ES-I3 (cell line): ENCODE data around the gene ACTL7B.
"Not testable (repeated sequence)": the region's sequence is repeated elsewhere in the genome, so short reads cannot be mapped to it uniquely, and the experiment has no call there.

ENCODE experiments used
- H3K36me3 ChIP-seq: 2 replicates; pipeline ENCODE4 v1.6.1; 2013; ENCODE audit warnings: mild to moderate bottlenecking, low read length, control low read depth, moderate library complexity; ENCODE audit not compliant: insufficient read depth
- H3K4me1 ChIP-seq: 2 replicates; pipeline ENCODE4 v1.6.1; 2013; ENCODE audit warnings: mild to moderate bottlenecking, control low read depth, low read length; ENCODE audit not compliant: insufficient read depth
- H3K9ac ChIP-seq: 2 replicates; pipeline ENCODE4 v1.6.1; 2013; ENCODE audit warnings: low read depth, mild to moderate bottlenecking, low read length, moderate library complexity
- H3K9me3 ChIP-seq: 2 replicates; pipeline ENCODE4 v1.6.1; 2013; ENCODE audit warnings: mild to moderate bottlenecking, low read length, moderate library complexity; ENCODE audit not compliant: control insufficient read depth, insufficient read depth

Gene ACTL7B

GRCh38 chr9:108860764-108861163 is 5.0 kb upstream of the ACTL7B start:
- Histone ChIP-seq H3K9me3 (no peaks in the 10 kb centered on the region), H3K36me3 (no peaks in the 10 kb centered on the region), H3K9ac (no peak overlapping the region)

GRCh38 chr9:108860354-108860753 is 4.6 kb upstream of the ACTL7B start:
- Histone ChIP-seq H3K9me3 (no peaks in the 10 kb centered on the region), H3K9ac (no peak overlapping the region), H3K4me1 (no peaks in the 10 kb centered on the region), H3K36me3 (no peaks in the 10 kb centered on the region)

More at GRCh38 chr9:108860764-108861163, 5.0 kb upstream of the ACTL7B start:
- H3K4me1 ChIP-seq = no peaks in the 10 kb centered on the region

GRCh38 chr9:108859459-108860114 is 3.8 kb upstream of the ACTL7B start:
- H3K9ac ChIP-seq = no peak overlapping the region
- H3K36me3 ChIP-seq = no peaks in the 10 kb centered on the region
- H3K9me3 ChIP-seq = no peaks in the 10 kb centered on the region
- no peaks in the 10 kb centered on the region for H3K4me1 ChIP-seq

- H3K9ac ChIP-seq = no peak overlapping the region
- no peaks in the 10 kb centered on the region for H3K36me3 ChIP-seq
- H3K9me3 ChIP-seq = no peaks in the 10 kb centered on the region
- H3K4me1 ChIP-seq = no peaks in the 10 kb centered on the region
Observed at GRCh38 chr9:108857572-108857971, 1.8 kb upstream of the ACTL7B start.

GRCh38 chr9:108855529-108855886 is 278 bp downstream of the ACTL7B start:
- Histone ChIP-seq H3K9me3 (no peaks in the 10 kb centered on the region), H3K4me1 (no peaks in the 10 kb centered on the region), H3K36me3 (no peaks in the 10 kb centered on the region), H3K9ac (no peak overlapping the region)

- Histone ChIP-seq H3K36me3 (no peaks in the 10 kb centered on the region), H3K9ac (no peak overlapping the region), H3K9me3 (no peaks in the 10 kb centered on the region), H3K4me1 (no peaks in the 10 kb centered on the region)
Observed at GRCh38 chr9:108854641-108855528, 901 bp downstream of the ACTL7B start.

- Histone ChIP-seq H3K9ac (no peak overlapping the region), H3K4me1 (no peaks in the 10 kb centered on the region), H3K9me3 (no peaks in the 10 kb centered on the region), H3K36me3 (no peaks in the 10 kb centered on the region)
Observed at GRCh38 chr9:108854094-108854493, 1.7 kb downstream of the ACTL7B start.

- no peaks in the 10 kb centered on the region for H3K36me3 ChIP-seq
- no peaks in the 10 kb centered on the region for H3K9me3 ChIP-seq
- H3K9ac ChIP-seq = no peak overlapping the region
- no peaks in the 10 kb centered on the region for H3K4me1 ChIP-seq
Observed at GRCh38 chr9:108852079-108852478, 3.7 kb downstream of the ACTL7B start.

GRCh38 chr9:108851138-108851537 is 4.6 kb downstream of the ACTL7B start:
- Histone ChIP-seq H3K4me1 (no peaks in the 10 kb centered on the region), H3K36me3 (no peaks in the 10 kb centered on the region), H3K9me3 (no peaks in the 10 kb centered on the region), H3K9ac (no peak overlapping the region)

GRCh38 chr9:108850293-108850897 is 5.4 kb downstream of the ACTL7B start:
- Histone ChIP-seq H3K9ac (no peak overlapping the region), H3K9me3 (no peaks in the 10 kb centered on the region), H3K4me1 (no peaks in the 10 kb centered on the region)

GRCh38 chr9:108848296-108848695 is 7.5 kb downstream of the ACTL7B start:
- not testable (repeated sequence) for H3K36me3 ChIP-seq, H3K9me3 ChIP-seq, H3K4me1 ChIP-seq, H3K9ac ChIP-seq

More at GRCh38 chr9:108850293-108850897, 5.4 kb downstream of the ACTL7B start:
- no peaks in the 10 kb centered on the region for H3K36me3 ChIP-seq

- Histone ChIP-seq H3K9ac (no peak overlapping the region), H3K36me3 (no peaks in the 10 kb centered on the region), H3K4me1 (no peaks in the 10 kb centered on the region), H3K9me3 (no peaks in the 10 kb centered on the region)
Observed at GRCh38 chr9:108845947-108846346, 9.8 kb downstream of the ACTL7B start.

- Histone ChIP-seq H3K9me3 (no peaks in the 10 kb centered on the region), H3K36me3 (no peaks in the 10 kb centered on the region), H3K9ac (no peak overlapping the region), H3K4me1 (no peaks in the 10 kb centered on the region)
Observed at GRCh38 chr9:108845507-108845906, 10.3 kb downstream of the ACTL7B start.

GRCh38 chr9:108844856-108845255 is 10.9 kb downstream of the ACTL7B start:
- no peaks in the 10 kb centered on the region for H3K36me3 ChIP-seq
- H3K4me1 ChIP-seq = no peaks in the 10 kb centered on the region
- H3K9me3 ChIP-seq = no peaks in the 10 kb centered on the region
- no peak overlapping the region for H3K9ac ChIP-seq

- Histone ChIP-seq H3K4me1 (no peaks in the 10 kb centered on the region), H3K9ac (no peak overlapping the region), H3K36me3 (no peaks in the 10 kb centered on the region), H3K9me3 (no peaks in the 10 kb centered on the region)
Observed at GRCh38 chr9:108844391-108844790, 11.4 kb downstream of the ACTL7B start.
